SKM-1 (cell line): ENCODE data around the gene SPPL3.
"Not testable (repeated sequence)": the region's sequence is repeated elsewhere in the genome, so short reads cannot be mapped to it uniquely, and the experiment has no call there.

Source experiments
- DNase-seq: peaks from one replicate; lab custom pipeline; 2025; ENCODE audit not compliant: unreplicated experiment; lab: John Stamatoyannopoulos, UW

Gene SPPL3

DNA sequence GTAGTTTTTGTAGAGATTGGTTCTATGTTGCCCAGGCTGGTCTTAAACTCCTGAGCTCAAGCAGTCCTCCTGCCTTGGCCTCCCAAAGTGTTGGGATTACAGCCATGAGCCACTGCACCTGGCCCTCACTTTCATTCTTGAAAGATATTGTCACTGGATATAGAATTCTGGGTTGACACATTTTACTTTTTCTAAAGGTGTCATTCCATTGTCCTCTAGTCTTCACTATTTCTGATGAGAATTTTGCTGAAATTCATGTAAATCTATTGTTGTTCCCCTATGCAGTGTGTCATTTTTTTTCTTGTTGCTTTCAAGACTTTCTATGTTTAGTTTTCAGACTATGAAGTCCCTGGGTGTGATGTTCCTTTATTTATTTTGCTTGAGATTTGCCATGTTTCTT, 149.4 kb downstream of the SPPL3 start:
- DNase-seq, result no peak

DNA sequence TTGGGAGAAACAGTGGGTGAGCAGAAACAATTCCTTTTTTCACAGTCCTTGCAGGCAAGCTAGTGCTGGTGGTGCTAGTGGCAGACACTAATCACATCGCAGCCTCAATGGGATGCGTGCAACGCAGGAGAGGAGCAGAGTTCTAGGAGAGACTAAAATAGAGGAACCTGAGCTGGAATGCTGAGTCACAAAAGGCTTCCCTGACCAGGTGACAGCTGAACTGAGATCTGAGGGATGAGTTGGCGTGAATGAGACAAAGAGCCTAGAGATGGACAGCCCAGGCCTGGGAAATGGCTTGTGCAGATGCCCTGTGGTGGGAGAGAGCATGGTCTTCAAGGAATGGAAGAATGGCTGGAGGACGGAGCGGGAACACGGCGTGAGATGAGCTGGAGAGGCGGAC, 152.8 kb downstream of the SPPL3 start:
- DNase-seq, result no peak

DNA sequence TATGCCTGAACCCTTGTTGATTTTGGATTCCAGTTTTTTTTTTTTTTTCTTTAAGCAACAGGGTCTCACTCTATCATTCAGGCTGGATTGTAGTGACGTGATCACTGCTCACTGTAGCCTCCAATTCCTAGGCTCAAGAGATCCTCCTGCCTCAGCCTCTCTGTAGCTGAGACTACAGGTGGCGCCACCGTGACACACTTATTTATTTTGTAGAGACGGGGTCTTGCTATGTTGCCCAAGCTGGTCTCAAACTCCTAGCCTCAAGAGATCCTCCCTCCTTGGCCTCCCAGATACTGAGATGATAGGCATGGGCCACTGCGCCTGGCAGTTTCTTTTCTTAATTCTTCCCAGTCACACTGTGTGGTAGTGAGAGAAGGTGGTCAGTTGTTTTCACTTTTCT, 153.4 kb downstream of the SPPL3 start:
- DNase-seq, result no peak

DNA sequence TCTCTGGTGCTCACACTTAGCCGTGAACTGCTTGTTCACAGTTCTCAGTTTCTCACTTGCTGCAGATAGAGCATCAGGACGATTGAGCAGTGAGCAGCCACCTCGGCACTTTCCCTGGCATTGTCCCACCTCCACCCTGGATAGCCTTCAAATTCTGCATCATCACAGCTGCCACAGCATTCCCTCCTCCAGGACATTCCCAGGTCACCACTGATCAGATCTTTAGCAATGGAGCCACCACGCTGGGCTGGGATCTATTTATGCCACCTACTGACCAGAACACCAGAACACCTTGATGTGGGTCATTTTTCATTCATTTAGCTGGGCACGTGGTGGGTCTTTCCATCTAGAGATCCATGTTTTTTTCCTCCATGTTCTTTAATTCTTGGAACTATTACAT, 154.9 kb downstream of the SPPL3 start:
- no peak for DNase-seq

DNA sequence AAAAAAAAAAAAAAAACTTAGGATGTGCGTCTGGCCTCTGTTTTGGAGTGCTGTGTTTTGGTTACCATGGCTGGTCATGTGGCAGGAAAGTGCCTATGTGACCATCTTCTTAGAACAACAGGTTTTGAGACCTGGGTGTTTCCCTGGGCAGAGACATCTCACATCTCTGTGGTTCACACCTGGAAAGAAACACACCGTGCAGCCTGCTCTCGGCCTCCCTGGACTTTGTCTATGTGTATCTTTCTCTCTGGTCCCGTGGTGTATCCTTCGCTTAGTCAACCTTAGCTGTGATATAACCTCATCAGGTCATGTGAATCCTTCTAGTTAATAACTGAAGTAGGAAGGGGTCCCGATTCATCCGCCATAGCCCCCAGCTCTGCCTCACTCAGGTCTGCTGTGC, 155.9 kb downstream of the SPPL3 start:
- no peak for DNase-seq

DNA sequence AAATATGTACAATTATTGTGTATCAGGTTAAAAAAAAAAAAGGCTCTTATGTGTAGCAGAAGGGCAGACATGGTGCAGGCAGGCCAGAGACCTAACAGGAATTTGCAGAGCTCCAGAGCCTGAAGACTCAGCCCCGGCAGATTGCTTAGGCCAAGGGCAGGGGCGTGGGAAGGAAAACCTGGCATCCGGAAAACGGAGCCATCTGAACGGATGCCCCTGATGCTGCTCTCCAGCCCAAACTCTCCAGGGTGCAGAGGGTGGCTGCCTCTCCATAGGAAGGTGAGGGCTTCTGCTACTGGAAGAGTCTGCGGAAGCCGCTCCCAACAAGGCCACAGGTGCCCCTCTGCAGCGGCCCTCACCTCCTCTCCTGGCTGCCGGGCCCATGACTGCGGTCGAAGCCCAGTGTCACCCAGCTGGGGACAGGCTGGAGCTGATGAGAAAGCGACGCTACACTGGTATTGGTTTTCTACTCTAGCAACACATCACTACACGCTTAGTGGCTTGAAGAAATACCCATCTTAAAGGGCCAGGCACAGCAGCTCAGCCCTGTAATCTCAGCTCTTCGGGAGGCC, 159.2 kb downstream of the SPPL3 start:
- no peak for DNase-seq

DNA sequence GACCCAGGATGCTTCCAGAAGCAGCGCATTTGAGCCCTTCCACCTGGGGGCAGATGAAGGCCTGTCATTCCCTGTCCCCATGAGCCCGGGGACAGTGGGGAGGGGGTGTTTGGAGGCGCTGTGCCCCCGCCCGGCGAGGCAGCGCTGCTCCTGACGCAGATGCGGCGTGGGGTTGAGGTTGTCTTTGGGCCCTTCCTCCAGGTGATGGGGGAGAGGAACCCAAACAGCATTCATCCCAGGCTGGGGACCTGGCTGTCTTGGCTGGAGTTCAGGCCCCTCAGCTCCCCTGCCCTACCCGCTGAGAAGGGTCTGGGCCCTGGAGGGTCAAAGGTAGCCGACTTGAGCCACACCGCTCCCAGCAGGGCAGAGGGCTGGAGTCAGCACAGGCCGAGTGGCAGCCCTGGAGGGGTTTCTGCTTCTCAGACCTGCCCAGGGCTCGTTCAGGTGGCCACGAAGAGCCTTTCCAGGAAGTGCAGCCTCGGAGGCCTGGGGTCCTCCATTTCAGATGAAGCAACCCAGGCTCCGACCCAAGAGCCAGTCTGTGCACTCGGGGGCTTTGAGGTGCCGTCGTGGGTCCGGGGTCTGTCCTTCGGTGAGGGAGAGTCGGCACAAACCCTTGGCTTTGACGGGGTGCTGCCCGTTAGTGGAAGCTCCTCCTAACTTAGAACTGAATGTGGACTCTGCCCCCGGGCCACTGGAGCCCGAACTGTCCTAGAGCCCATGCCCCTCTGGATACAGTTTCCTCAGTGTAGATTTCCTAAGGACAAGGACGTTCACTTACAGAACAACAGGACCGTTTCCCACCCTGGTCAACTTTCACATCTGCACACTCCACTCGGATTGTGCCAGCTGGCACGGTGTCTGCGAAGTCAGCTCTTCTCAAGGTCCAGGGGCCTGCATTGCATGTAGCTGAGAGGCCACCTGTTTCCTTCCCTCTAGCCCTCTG, 162.4 kb downstream of the SPPL3 start:
- no peak for DNase-seq

DNA sequence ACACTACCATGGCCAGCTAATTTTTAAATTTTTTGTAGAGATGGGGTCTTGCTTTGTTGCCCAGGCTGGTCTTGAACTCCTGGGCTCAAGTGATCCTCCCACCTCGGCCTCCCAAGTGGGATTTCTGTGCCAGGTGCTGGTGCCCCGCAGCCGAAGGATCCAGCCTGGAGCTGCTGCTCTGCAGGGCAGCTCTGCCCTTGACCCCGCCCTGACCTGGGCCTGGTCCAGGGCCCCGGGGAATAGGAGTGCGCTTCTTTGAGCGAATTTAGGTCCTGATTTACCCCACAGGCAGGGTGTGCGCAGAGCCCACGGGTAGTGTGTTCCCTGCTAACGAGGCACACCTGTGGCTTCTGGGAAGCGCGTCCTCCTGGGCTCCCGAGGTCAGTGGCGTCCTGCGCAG, 163.3 kb downstream of the SPPL3 start:
- no peak for DNase-seq

DNA sequence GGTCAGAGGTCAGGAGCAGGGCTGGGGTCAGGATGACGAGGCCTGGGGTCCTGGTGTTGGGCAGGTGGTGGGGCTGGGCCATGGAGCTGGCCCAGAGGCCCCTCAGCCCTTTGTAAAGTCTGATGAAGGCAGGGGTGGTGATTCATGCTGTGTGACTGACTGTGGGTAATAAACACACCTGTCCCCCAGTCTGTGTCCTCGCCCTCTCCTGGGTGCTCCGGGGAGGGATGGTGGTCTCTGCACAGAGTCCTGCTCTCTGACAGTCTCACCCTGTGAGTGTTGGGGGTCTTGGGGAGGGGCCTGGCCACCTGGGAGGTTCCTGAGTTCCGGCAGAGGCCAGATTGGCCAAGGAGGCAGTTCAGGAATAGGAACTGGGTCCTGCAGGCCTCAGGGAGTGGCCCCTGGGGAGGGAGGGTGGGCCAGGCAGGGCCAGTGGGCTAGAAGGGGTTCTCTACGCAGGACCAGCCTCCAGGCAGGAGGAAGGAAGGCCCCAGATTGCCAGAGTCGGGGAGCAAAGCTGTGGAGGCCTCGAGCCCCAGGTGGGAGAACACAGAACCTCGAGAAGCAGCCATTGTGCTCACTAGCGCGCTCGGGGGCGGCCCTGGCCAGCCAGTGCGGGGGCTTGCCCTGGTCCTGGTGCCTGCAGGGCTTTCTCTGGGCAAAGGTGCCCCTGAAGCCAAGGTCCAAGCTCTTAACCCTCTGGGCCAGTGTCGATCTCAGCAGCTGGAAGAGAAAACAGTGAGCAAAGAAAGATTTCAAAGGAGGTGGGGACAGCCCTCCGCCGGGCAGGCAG, 164.1 kb downstream of the SPPL3 start:
- no peak for DNase-seq

DNA sequence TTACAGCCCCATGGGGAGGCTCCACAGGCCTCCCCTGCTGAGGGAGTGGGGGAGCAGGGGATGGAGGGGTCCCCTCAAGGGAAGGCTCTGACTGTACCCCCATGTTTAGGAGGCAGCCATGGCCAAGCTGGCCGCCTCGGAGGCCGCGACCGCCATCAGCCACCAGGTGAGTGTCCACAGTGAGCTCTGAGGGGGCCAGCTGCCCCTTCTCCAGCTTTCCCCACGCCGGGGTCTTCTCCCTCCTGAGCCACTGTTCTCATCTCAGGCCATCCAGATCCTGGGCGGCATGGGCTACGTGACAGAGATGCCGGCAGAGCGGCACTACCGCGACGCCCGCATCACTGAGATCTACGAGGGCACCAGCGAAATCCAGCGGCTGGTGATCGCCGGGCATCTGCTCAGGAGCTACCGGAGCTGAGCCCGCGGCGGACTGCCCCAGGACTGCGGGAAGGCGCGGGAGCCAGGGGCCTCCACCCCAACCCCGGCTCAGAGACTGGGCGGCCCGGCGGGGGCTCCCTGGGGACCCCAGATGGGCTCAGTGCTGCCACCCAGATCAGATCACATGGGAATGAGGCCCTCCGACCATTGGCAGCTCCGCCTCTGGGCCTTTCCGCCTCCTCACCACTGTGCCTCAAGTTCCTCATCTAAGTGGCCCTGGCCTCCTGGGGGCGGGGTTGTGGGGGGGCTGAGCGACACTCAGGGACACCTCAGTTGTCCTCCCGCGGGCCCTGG, 165.0 kb downstream of the SPPL3 start:
- DNase-seq, result no peak

DNA sequence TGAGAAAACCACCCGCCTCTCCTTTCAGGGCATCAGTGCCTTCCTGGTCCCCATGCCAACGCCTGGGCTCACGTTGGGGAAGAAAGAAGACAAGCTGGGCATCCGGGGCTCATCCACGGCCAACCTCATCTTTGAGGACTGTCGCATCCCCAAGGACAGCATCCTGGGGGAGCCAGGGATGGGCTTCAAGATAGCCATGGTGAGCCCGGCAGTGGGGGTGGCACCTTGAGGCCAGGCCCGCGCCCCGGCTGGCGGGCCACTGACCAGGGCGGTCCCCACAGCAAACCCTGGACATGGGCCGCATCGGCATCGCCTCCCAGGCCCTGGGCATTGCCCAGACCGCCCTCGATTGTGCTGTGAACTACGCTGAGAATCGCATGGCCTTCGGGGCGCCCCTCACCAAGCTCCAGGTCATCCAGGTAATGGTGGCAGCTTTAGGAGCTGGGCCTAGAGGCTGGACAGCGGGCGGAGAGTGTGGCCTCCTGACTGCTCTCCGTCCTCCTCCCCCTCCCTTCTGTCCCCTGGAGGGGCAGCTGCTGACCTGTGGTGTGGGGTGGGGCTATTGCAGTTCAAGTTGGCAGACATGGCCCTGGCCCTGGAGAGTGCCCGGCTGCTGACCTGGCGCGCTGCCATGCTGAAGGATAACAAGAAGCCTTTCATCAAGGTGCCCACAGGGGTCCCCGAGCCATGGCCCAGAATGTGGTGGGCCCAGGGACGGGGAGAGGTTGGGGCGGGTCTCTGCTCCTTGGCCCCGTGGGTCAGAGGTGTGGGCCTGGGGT, 165.7 kb downstream of the SPPL3 start:
- no peak for DNase-seq

DNA sequence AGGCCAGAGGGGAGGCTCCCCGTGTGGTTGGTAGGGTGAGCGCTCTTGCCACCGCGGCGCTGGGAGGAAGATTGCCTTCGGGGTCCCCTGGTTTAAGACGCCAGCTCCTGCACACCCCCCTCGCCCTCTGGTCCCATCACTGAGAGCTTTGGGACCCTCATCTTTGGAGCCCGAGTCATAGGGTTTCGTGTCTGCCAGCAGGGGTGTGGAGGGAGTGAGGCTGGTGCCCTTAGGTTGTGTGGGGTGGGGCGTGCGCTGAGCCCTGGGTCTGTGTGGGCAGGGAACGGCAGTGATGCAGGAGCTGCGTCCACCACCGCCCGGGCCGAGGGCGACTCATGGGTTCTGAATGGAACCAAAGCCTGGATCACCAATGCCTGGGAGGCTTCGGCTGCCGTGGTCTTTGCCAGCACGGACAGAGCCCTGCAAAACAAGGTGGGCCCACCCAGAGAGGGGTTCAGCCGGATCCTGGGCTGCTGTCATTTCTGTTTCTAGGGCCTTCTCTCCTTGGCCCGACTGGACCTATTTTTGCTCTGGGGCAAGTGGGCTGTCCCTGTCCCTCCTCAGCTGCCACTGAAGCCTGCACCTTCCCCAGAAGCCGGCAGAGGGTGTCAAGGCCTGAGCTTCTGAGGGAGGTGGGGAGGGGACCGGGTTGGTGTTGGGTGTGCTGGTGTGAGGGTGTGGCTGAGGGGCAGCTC, 166.5 kb downstream of the SPPL3 start:
- DNase-seq, result no peak

DNA sequence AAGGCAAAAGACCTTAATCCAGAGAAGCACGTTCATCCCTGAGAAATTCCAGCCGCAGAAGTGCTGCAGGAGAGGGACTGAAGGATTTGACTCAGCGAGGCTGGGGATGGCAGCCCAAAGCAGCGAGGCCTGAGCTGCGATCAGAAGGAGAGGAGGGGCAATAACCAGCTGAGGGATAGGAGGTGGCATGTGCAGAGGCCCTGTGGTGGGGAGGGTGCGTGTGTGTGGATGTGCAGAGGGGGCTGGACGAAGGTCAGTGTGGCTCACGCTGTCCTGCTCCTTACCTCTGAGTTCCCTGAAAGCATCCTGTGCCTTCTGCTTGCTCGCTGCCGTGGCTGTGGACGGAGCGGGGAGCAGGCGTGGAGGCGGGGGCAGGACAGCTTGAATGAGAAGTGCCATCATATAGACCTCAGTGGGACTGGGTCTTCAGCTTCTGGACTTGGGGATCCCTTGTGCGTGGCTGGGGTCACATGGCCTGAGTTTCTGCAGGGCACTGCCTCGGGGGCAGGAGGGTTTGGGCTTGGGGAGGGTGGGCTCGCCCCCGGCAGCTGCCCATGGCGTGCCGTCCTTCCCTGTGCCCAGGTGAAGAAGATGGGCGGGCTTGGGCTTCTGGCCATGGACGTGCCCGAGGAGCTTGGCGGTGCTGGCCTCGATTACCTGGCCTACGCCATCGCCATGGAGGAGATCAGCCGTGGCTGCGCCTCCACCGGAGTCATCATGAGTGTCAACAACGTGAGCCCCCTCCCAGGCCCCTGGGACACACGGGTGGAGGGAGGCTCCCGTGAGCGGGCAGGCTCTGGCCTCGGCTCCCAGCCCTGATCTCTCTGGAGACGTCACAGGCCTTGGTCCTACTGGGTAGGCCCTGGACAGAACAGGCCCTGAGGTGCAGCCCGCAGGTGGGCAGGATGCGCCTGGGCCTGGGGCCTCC, 167.5 kb downstream of the SPPL3 start:
- no peak for DNase-seq

DNA sequence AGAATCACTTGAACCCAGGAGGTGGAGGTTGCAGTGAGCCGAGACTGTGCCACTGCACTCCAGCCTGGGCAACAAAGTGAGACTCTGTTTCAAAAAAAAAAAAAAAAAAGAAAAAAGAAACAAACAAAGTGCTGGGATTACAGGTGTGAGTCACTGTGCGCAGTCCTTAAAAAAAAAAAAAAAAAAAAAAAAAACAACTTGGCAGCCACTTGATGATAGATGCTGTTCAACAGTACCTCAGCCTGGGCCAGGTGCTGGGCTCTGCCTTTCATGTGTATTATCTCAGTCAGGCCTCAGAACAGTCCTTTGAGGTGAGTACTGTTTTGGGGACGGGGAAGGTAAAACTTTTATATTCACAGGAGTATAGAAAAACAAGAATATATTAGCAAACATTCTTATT, 169.0 kb downstream of the SPPL3 start:
- no peak for DNase-seq

DNA sequence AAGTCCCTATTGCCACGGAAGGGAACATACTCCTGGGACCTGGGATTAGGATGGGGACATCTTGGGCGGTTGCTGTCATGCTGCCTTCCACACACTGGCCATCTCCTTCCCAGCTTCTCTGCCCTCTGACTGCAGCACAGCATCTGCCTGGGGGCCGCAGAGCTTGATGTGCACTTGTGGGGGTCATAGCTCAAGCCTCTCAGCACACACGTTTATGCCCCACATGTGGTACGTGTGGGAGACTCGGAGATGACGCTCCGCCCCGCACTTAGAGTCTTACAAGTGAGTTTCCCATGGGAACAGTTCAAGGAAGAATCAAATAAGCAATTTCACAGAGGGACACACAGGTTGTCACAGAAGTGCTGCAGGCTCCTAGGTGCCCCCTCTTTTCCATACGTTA, 169.9 kb downstream of the SPPL3 start:
- no peak for DNase-seq

DNA sequence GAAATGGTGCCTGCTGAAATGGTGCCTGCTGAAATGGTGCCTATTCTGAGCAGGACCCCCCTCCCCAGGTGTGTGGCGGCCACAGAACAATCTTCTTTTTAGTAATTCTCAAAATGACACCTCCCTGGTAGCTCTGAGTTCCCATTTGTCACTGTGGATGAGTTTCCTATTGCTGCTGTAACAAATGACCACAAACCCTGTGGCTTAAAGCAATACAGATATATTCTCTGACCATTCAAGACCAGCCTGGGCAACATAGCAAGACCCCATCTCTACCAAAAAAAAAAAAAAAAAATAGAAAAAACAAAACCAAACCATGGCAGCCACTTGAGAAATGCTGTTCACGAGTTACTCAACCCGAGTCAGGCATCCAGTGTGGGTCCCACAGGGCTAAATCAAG, 170.6 kb downstream of the SPPL3 start:
- DNase-seq, result no peak

DNA sequence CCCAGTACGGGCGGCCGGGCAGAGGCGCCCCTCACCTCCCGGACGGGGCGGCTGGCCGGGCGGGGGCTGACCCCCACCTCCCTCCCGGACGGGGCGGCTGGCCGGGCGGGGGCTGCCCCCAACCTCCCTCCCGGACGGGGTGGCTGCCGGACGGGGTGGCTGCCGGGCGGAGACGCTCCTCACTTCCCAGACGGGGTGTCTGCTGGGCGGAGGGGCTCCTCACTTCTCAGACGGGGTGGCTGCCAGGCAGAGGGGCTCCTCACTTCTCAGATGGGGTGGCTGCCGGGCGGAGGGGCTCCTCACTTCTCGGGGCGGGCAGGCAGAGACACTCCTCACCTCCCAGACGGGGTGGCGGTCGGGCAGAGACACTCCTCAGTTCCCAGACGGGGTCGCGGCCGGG, 172.0 kb downstream of the SPPL3 start:
- not testable (repeated sequence) for DNase-seq

DNA sequence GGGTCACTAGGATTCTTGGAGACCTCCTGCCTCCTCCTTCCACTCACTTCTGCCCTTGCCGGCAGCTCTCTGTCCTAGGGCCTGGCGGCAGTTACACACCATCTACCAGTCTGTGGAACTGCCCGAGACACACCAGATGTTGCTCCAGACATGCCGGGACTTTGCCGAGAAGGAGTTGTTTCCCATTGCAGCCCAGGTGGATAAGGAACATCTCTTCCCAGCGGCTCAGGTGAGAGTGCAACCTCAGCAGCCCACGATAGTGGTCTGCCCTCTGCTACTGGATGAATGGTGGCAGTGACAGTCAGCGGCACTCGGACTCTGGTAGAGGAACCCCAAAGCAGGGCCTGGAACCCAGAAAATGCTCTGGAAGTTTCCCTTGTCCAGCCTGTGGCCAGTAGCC, 177.2 kb downstream of the SPPL3 start:
- no peak for DNase-seq

DNA sequence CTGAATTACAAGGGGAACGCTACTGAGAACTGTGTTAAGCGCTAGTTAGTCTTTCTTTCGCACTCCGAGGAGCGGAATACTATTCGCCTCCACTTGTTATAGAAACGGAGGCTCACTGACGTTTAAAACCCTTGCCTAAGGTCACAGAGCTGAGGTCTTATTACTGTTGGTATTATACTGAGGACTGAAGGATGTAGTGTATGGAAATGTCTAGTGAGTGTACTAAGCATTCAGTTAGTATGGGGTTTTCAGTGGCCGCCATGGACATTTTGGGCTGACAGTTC, 177.7 kb downstream of the SPPL3 start:
- no peak for DNase-seq
